Left lung (tissue), 10 donors: ENCODE results near the gene SPDYE3. TPM values are rescaled to one million over a fixed set of nuclear protein-coding genes. Genes with fewer than 3 reads are reported as not detected.

Experiments
- ATAC-seq: fragments of 200-7000 bp; cut with Tn5 transposase; one replicate; pipeline ENCODE4 v1.9.1; 2020; ENCODE audit warnings: moderate library complexity
- DNase-seq, 4 donors: peaks; one replicate each; pipeline ENCODE4 v3.0.0-alpha.2; 2013 to 2020
- H3K27ac ChIP-seq, 2 donors: fragments of 200-600 bp; sonication (generic) in 1 of 2; one replicate each; pipeline versions ENCODE4 v1.5.0 to v1.8.0; 2020 to 2021
- H3K27me3 ChIP-seq, 2 donors: fragments of 200-600 bp; sonication (generic) in 1 of 2; one replicate each; pipeline versions ENCODE4 v1.5.0 to v1.8.0; 2020 to 2021
- H3K36me3 ChIP-seq, 2 donors: fragments of 200-600 bp; sonication (generic) in 1 of 2; one replicate each; pipeline versions ENCODE4 v1.5.0 to v1.8.0; 2020 to 2021
- H3K4me1 ChIP-seq, 2 donors: fragments of 200-600 bp; one replicate each; pipeline ENCODE4 v1.8.0; 2021
- H3K4me3 ChIP-seq, 2 donors: fragments of 200-600 bp; sonication (generic) in 1 of 2; one replicate each; pipeline versions ENCODE4 v1.5.0 to v1.8.0; 2020 to 2021; ENCODE audit warnings: mild to moderate bottlenecking in 1 of 2
- H3K9me3 ChIP-seq, 2 donors: fragments of 200-600 bp; sonication (generic) in 1 of 2; one replicate each; pipeline versions ENCODE4 v1.5.0 to v1.8.0; 2020 to 2021
- intact Hi-C, 2 donors: fragments of 100-400 bp; cut with DNase I; formaldehyde crosslinking; loops; one replicate each; pipeline versions ENCODE4 v1.11.2 to v1.14.2; 2022
- polyA plus RNA-seq, 6 donors: library from polyadenylated mRNA; unstranded; fragments of 120-200 nt; gene quantifications; one replicate each; pipeline ENCODE4 v1.2.1, GENCODE V29; 2013; ENCODE audit not compliant: insufficient read length in 6 of 6
- total RNA-seq, 2 donors: library from RNA; stranded (reverse); fragmentation: NEBNext Ultra II Directional; extraction: Animal tissue kit (Norgen Biotek cat#: 25700); gene quantifications; one replicate each; pipeline ENCODE4 v1.2.1, GENCODE V29; 2021
- TF ChIP-seq, protein P1 (sequence below), 2 donors: fragments of 200-600 bp; sonication (generic) in 1 of 2; IDR thresholded peaks; one replicate each; pipeline versions ENCODE4 v1.5.0 to v1.8.0; 2021; ENCODE audit warnings: antibody characterized with exemption in 2 of 2
- donor health status: DM: no; HTN: yes; CAD: no.
- donor health status: DM: no; HTN: no; CAD: no.

SPDYE3 gene
- total and polyA plus RNA-seq, 8 donors: 6.6 to 8.4 (median 7.2) TPM; not detected in 2

GRCh38 chr7:100367251-100367620 is 59.7 kb downstream of the SPDYE3 start:
- Histone ChIP-seq H3K27ac (peak overlapping the region in 1 of 2 donors; percentile 92), H3K4me3 (no peak overlapping the region), H3K9me3 (no peaks in the 10 kb centered on the region), H3K36me3 (peaks cover 0 to 24% of the 10 kb centered on the region in 2 donors), H3K4me1 (peaks cover 0 to 73% of the 10 kb centered on the region in 2 donors), H3K27me3 (no peaks in the 10 kb centered on the region)
- TF ChIP-seq, protein P1, sequence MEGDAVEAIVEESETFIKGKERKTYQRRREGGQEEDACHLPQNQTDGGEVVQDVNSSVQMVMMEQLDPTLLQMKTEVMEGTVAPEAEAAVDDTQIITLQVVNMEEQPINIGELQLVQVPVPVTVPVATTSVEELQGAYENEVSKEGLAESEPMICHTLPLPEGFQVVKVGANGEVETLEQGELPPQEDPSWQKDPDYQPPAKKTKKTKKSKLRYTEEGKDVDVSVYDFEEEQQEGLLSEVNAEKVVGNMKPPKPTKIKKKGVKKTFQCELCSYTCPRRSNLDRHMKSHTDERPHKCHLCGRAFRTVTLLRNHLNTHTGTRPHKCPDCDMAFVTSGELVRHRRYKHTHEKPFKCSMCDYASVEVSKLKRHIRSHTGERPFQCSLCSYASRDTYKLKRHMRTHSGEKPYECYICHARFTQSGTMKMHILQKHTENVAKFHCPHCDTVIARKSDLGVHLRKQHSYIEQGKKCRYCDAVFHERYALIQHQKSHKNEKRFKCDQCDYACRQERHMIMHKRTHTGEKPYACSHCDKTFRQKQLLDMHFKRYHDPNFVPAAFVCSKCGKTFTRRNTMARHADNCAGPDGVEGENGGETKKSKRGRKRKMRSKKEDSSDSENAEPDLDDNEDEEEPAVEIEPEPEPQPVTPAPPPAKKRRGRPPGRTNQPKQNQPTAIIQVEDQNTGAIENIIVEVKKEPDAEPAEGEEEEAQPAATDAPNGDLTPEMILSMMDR (IDR thresholded peaks at IDR 0.05): no peak
- intact Hi-C loops: no loop called here
- DNase-seq (peak in 1 of 4 donors; percentile 22), ATAC-seq (no peak)

DNA sequence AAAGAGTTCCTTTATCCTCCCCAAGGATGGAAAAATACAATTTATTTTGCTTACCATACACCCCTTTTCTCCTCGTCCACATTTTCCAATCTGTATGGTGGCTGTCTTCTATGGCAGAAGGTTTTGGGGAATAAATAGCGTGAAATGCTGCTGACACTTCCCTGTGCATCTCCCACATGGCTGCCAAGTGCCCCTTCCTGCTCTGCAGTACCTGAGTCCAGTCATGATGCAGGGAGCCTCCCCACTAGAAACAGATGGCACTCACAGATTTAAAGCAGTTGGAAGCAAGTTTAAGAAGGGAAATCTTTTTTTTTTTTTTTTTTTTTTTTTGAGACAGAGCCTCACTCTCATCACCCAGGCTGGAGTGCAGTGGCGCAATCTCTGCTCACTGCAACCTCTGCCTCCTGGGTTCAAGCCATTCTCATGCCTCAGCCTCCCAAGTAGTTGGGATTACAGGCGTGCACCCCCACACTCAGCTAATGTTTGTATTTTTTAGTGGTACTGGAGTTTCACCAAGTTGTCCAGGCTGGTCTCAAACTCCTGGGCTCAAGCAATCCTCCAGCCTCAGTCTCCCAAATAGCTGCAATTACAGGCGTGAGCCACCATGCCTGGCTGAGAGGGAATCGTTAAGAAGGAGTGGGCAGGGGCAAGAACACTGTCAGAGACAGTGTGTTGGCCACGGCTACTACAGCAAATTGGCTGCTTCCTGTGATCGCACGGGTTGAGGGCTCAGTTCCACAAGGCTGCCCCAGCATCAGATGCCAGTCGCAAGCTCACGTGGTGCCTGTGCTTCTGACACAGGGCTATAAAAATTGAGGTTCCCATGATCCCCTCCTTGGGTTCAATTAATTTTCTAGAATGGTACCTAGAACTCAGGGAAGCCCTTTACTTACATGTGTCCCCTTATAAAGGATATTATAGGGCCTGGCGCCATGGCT is 60.4 kb downstream of the SPDYE3 start:
- H3K4me1 ChIP-seq: peaks cover 0 to 80% of the 10 kb centered on the region in 2 donors
- no peaks in the 10 kb centered on the region for H3K9me3 ChIP-seq
- H3K36me3 ChIP-seq: peaks cover 0 to 17% of the 10 kb centered on the region in 2 donors
- H3K27ac ChIP-seq: peak overlapping the region; percentile 67 to 92
- DNase-seq (peak in 2 of 4 donors; percentile 57 to 63), ATAC-seq (no peak)
- H3K4me3 ChIP-seq: no peak overlapping the region
- intact Hi-C loops: no loop called here
- TF ChIP-seq, protein P1 (IDR thresholded peaks at IDR 0.05): no peak
- no peaks in the 10 kb centered on the region for H3K27me3 ChIP-seq

- TF ChIP-seq, protein P1 (IDR thresholded peaks at IDR 0.05): no peak
- peak overlapping the region; percentile 75 to 92 for H3K27ac ChIP-seq
- ATAC-seq (peak; percentile 72), DNase-seq (peak in 3 of 4 donors; percentile 21 to 92 (median 91))
- H3K27me3 ChIP-seq: no peaks in the 10 kb centered on the region
- peaks cover 0 to 84% of the 10 kb centered on the region in 2 donors for H3K4me1 ChIP-seq
- no peak overlapping the region for H3K4me3 ChIP-seq
- intact Hi-C loops: no loop called here
- peaks cover 0 to 6% of the 10 kb centered on the region in 2 donors for H3K36me3 ChIP-seq
- no peaks in the 10 kb centered on the region for H3K9me3 ChIP-seq
Measured at GRCh38 chr7:100369105-100369504, 61.6 kb downstream of the SPDYE3 start.

DNA sequence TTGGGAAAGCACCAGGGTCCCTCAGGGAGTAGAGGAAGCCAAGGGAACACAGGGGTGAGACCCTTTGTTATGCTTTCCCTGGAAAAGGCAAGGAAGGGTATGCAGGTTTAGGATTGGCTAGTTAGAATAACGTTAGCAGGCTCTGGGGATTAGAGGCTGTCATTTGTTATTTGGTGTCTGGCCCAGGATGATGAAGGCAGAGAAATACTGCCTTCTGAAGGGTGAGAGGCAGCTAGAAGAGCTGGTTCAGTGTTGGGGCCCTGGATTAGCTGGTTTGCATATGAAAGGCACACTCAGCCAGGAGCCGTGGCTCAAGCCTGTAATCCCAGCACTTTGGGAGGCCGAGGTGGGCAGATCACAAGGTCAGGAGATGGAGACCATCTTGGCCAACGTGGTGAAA is 62.8 kb downstream of the SPDYE3 start:
- intact Hi-C loops: no loop called here
- Histone ChIP-seq H3K4me1 (peaks cover 0 to 80% of the 10 kb centered on the region in 2 donors), H3K27ac (peak overlapping the region; percentile 75 to 92), H3K9me3 (no peaks in the 10 kb centered on the region), H3K27me3 (no peaks in the 10 kb centered on the region), H3K36me3 (peaks cover 0 to 6% of the 10 kb centered on the region in 2 donors), H3K4me3 (no peak overlapping the region)
- DNase-seq (no peak), ATAC-seq (no peak)
- TF ChIP-seq, protein P1 (IDR thresholded peaks at IDR 0.05): no peak

DNA sequence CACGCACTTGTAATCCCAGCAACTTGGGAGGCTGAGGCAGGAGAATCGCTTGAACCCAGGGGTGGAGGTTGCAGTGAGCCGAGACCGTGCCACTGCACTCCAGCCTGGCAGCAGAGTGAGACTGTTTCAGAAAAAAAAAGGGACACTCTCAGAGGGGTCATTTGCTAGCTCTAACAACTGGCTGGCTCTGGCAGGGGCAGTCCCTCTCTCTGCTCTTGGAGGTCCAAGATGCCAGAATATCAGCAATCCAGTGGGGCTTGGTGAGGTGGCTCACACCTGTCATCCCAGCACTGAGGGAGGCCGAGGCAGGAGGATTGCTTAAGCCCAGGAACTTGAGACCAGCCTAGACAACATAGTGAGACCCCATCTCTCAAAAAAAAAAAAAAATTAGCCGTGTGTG is 63.2 kb downstream of the SPDYE3 start:
- intact Hi-C loops: no loop called here
- no peak for DNase-seq
- no peak for ATAC-seq
- H3K36me3 ChIP-seq: peaks cover 0 to 6% of the 10 kb centered on the region in 2 donors
- TF ChIP-seq, protein P1 (IDR thresholded peaks at IDR 0.05): no peak
- H3K9me3 ChIP-seq: no peaks in the 10 kb centered on the region
- no peaks in the 10 kb centered on the region for H3K27me3 ChIP-seq
- H3K27ac ChIP-seq: peak overlapping the region; percentile 75 to 94
- no peak overlapping the region for H3K4me3 ChIP-seq
- H3K4me1 ChIP-seq: peaks cover 0 to 78% of the 10 kb centered on the region in 2 donors
